HEK293T (cell line): Measurements from ENCODE around the gene PRCD.

Experiments
- ARNT ChIP-seq: fragments of 450-650 bp; IDR thresholded peaks from 2 replicates; pipeline ENCODE4 v1.6.1; 2017; ENCODE audit warnings: mild to moderate bottlenecking
- BHLHE40 ChIP-seq: fragments of 450-650 bp; IDR thresholded peaks from 2 replicates; pipeline ENCODE4 v1.6.1; 2016; ENCODE audit warnings: mild to moderate bottlenecking, moderate library complexity, borderline replicate concordance
- CTBP1 ChIP-seq: fragments of 450-650 bp; IDR thresholded peaks from 2 replicates; pipeline ENCODE4 v1.6.1; 2016; ENCODE audit warnings: borderline replicate concordance
- ELF4 ChIP-seq: fragments of 450-650 bp; IDR thresholded peaks from 2 replicates; pipeline ENCODE4 v1.6.1; 2017; ENCODE audit warnings: antibody characterized with exemption
- FOXA1 ChIP-seq: fragments of 450-650 bp; IDR thresholded peaks from 2 replicates; pipeline ENCODE4 v1.6.1; 2016; ENCODE audit warnings: mild to moderate bottlenecking
- FOXM1 ChIP-seq: fragments of 450-650 bp; IDR thresholded peaks from 2 replicates; pipeline ENCODE4 v1.6.1; 2017; ENCODE audit warnings: mild to moderate bottlenecking, borderline replicate concordance
- HDGF ChIP-seq: fragments of 450-650 bp; IDR thresholded peaks from 2 replicates; pipeline ENCODE4 v1.6.1; 2017; ENCODE audit warnings: antibody characterized with exemption, borderline replicate concordance
- LEF1 ChIP-seq: fragments of 450-650 bp; IDR thresholded peaks from 2 replicates; pipeline ENCODE4 v1.6.1; 2017; ENCODE audit warnings: mild to moderate bottlenecking, borderline replicate concordance
- NFRKB ChIP-seq: fragments of 450-650 bp; IDR thresholded peaks from 2 replicates; pipeline ENCODE4 v1.6.1; 2016; ENCODE audit warnings: mild to moderate bottlenecking, moderate library complexity
- SP1 ChIP-seq: fragments of 450-650 bp; IDR thresholded peaks from 2 replicates; pipeline ENCODE4 v1.6.1; 2017
- SUZ12 ChIP-seq: fragments of 450-650 bp; IDR thresholded peaks from 2 replicates; pipeline ENCODE4 v1.6.1; 2016; ENCODE audit warnings: mild to moderate bottlenecking
- TARDBP ChIP-seq: fragments of 450-650 bp; IDR thresholded peaks from 2 replicates; pipeline ENCODE4 v1.6.1; 2016

GRCh38 chr17:76543826-76544545 lies 4.1 kb downstream of the PRCD start:
- TF ChIP-seq BHLHE40 (no peak), HDGF (no peak), TARDBP (no peak), CTBP1 (no peak), LEF1 (no peak), ELF4 (no peak), SP1 (no peak), ARNT (no peak), SUZ12 (no peak), NFRKB (no peak), FOXM1 (no peak), FOXA1 (no peak)
